ENCODE results near the gene DMD. TPM values are rescaled to one million over a fixed set of nuclear protein-coding genes. Genes with fewer than 3 reads are reported as not detected.

Gene DMD
- total RNA-seq, 1 donor = 32.4 TPM

GRCh38 chrX:31653422-31653821 is 1557.9 kb downstream of the DMD start:
- TF ChIP-seq CTCF (IDR thresholded peaks at IDR 0.05; ENCODE audit: insufficient read depth, low read depth, low read length) = no peak
- H3K4me3 ChIP-seq (ENCODE audit: low read depth, low read length) = no peak overlapping the region

GRCh38 chrX:31652650-31653049 is 1558.7 kb downstream of the DMD start:
- TF ChIP-seq CTCF (IDR thresholded peaks at IDR 0.05; ENCODE audit: insufficient read depth, low read depth, low read length) = no peak
- no peak overlapping the region for H3K4me3 ChIP-seq (ENCODE audit: low read depth, low read length)
- DNase-seq (ENCODE audit: low read depth) = no peak

More at GRCh38 chrX:31653422-31653821, 1557.9 kb downstream of the DMD start:
- no peak for DNase-seq (ENCODE audit: low read depth)

GRCh38 chrX:31649201-31649600 is 1562.1 kb downstream of the DMD start:
- DNase-seq (ENCODE audit: low read depth) = no peak
- TF ChIP-seq CTCF (IDR thresholded peaks at IDR 0.05; ENCODE audit: insufficient read depth, low read depth, low read length) = no peak
- H3K4me3 ChIP-seq (ENCODE audit: low read depth, low read length) = no peak overlapping the region

GRCh38 chrX:31633349-31633748 is 1578.0 kb downstream of the DMD start:
- no peak overlapping the region for H3K4me3 ChIP-seq (ENCODE audit: low read depth, low read length)
- no peak for TF ChIP-seq CTCF (IDR thresholded peaks at IDR 0.05; ENCODE audit: insufficient read depth, low read depth, low read length)
- DNase-seq (ENCODE audit: low read depth) = no peak

- H3K4me3 ChIP-seq (ENCODE audit: low read depth, low read length) = no peak overlapping the region
- DNase-seq (ENCODE audit: low read depth) = no peak
- TF ChIP-seq CTCF (IDR thresholded peaks at IDR 0.05; ENCODE audit: insufficient read depth, low read depth, low read length) = no peak
These were observed 1582.2 kb downstream of the DMD start for GRCh38 chrX:31629195-31629594.

GRCh38 chrX:31609130-31609529 is 1602.2 kb downstream of the DMD start:
- no peak for TF ChIP-seq CTCF (IDR thresholded peaks at IDR 0.05; ENCODE audit: insufficient read depth, low read depth, low read length)
- DNase-seq (ENCODE audit: low read depth) = peak; percentile 84
- no peak overlapping the region for H3K4me3 ChIP-seq (ENCODE audit: low read depth, low read length)

- H3K4me3 ChIP-seq (ENCODE audit: low read depth, low read length) = no peak overlapping the region
- no peak for DNase-seq (ENCODE audit: low read depth)
These were observed 1602.7 kb downstream of the DMD start for GRCh38 chrX:31608638-31609037.

More at GRCh38 chrX:31608638-31609037, 1602.7 kb downstream of the DMD start:
- TF ChIP-seq CTCF (IDR thresholded peaks at IDR 0.05; ENCODE audit: insufficient read depth, low read depth, low read length) = no peak
